Peyer's patch (tissue), 4 donors: ENCODE data around the gene C1orf87.

Experiments
- POLR2A ChIP-seq, 2 donors: fragments of 450-650 bp; IDR thresholded peaks; one replicate each; pipeline ENCODE4 v1.5.1; 2017; ENCODE audit warnings: antibody characterized with exemption in 2 of 2, mild to moderate bottlenecking in 2 of 2, moderate library complexity in 2 of 2
- TF ChIP-seq, protein P1 (sequence below), 6 experiments: fragments of 450-650 bp in 4 of 6; fragments of 200-600 bp in 2 of 6; sonication (generic) in 1 of 6; IDR thresholded peaks; one replicate each; pipeline ENCODE4 v1.5.1; 2017 to 2019; ENCODE audit warnings: antibody characterized with exemption in 6 of 6, mild to moderate bottlenecking in 3 of 6, moderate library complexity in 1 of 6

DNA sequence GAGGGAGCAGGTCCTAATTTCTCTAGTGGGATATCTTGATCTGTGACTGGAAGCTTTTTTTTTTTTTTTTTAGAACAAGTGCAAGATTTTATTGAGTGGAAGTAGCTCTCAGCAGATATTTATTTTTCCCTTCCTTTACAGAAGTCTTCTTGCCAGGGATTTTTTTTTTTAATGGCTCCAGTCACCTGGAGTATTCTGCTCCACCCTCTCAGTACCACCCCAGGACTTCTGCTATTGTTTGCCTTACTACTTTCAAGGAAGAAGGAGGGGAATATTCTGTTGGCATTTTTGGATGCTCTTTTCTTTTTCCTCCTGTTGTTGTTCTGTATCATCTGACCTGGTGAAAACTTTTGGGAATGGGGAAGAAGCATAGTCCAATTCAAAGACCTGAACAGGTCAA, 123.9 kb downstream of the C1orf87 start:
- TF ChIP-seq, protein P1, sequence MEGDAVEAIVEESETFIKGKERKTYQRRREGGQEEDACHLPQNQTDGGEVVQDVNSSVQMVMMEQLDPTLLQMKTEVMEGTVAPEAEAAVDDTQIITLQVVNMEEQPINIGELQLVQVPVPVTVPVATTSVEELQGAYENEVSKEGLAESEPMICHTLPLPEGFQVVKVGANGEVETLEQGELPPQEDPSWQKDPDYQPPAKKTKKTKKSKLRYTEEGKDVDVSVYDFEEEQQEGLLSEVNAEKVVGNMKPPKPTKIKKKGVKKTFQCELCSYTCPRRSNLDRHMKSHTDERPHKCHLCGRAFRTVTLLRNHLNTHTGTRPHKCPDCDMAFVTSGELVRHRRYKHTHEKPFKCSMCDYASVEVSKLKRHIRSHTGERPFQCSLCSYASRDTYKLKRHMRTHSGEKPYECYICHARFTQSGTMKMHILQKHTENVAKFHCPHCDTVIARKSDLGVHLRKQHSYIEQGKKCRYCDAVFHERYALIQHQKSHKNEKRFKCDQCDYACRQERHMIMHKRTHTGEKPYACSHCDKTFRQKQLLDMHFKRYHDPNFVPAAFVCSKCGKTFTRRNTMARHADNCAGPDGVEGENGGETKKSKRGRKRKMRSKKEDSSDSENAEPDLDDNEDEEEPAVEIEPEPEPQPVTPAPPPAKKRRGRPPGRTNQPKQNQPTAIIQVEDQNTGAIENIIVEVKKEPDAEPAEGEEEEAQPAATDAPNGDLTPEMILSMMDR (IDR thresholded peaks at IDR 0.05) = no peak
- no peak for TF ChIP-seq POLR2A (IDR thresholded peaks at IDR 0.05)
